NOMO-1 (cell line): ENCODE results near the gene RRAD.
"Not testable (repeated sequence)": the region's sequence is repeated elsewhere in the genome, so short reads cannot be mapped to it uniquely, and the experiment has no call there.

Experiments used
- DNase-seq, 2 experiments: peaks; one replicate each; lab custom pipeline; 2025; ENCODE audit not compliant: unreplicated experiment in 2 of 2; lab: John Stamatoyannopoulos, UW

RRAD gene

GRCh38 chr16:66903544-66904427, 21.5 kb downstream of the RRAD start:
- DNase-seq = no peak

- DNase-seq = no peak
Measured at GRCh38 chr16:66902648-66903543, 22.4 kb downstream of the RRAD start.

- no peak for DNase-seq
Measured at GRCh38 chr16:66901626-66902025, 23.7 kb downstream of the RRAD start.

DNA sequence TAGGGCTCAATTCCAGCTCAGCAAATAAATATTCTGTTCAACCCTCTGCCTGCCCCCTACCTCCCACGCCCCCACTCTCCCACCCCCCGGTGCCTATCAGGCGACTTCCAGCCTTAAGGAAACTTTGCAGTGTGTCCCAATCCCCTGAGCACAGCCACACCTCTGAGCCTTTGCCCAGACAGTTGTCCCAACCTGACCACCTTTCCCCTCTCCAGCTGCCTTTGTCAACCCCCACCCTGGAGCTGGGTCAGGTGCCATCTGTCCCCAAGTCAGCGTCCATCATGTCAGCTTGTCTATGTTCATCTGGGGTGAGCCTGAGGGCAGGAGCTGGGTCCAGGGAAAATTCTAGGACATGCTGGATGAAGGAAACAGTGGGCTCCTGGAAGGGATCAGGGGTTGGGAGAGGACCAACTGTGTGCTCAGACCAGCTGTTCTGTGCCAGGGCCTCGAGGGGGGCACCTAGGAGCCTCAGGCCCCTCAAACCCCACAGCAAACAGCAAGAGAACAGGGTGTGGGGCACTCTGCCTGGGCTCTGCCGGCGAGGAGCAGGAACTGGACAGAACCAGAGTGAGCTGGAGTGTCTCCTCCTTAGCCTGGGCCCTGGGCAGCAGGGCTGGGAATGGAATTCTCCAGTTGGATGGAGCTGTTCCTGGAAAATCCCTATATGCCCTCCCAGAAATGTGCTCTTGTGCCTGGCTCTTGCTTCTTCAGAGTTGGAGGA, 24.5 kb downstream of the RRAD start:
- DNase-seq = no peak

- DNase-seq = no peak
Measured at GRCh38 chr16:66899945-66900710, 25.2 kb downstream of the RRAD start.

DNA sequence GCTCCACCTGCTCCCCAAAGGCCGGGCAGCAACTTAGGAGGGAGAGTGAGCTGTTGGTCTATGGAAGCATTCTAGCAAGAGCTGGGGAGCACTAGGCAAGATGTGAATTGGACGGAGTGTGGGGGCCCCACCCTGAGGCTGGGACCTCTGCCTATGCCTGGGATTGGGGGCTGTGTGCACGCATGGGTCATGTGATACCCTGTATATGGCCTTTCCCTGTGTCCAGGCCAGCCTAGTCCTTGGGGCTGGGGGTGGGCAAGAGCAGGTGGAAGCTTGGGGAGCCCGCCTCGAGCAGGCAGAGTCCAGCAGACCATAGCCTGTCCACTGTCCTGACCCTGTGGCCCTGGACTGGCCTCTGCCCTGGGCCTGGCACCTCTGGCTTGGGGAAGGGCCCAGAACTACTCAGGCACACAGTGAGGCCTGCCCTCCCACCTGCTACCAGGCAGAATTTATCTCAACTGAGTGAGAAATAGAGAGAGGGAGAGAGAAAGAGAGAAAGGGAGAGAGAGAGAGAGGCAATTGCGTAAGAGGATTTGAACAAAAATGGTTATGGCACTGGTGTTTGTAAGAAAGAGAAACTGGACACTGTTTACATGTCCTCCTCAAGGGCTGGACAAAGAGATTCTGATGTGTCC, 25.9 kb downstream of the RRAD start:
- DNase-seq = no peak

DNA sequence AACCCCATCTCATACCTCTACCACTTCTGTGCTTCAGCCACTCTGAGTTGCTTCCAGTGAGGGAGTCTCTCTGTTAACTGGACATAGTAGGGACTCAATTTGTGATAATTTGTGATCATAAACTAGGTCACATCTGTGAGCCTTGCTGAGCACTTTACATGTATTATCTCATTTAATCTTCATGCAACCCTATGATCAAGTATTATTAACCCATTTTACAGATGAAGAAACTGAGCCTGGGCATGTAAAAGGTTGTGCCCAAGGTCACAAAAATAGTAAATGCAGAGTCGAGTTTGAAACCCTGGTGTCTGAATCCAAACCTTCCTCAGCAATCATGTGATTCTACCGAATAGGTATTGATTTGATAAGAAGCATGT, 26.4 kb downstream of the RRAD start:
- DNase-seq = no peak

DNA sequence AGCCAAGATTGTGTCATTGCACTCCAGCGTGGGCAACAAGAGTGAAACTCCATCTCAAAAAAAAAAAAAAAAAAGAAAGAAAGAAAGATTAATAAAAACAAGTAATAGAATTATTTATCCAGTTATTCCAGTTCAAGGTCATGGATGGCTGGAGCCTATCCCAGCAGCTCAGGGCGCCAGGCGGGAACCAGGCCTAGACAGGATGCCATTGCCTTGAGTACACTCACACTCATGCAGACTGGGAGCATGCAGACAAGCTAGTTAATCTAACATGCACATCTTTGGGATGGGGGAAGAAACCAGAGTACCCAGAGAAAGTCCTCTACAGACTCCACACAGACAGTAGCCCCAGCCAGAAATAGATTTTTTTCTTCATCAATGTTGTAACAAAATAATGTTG, 27.1 kb downstream of the RRAD start:
- no peak for DNase-seq

DNA sequence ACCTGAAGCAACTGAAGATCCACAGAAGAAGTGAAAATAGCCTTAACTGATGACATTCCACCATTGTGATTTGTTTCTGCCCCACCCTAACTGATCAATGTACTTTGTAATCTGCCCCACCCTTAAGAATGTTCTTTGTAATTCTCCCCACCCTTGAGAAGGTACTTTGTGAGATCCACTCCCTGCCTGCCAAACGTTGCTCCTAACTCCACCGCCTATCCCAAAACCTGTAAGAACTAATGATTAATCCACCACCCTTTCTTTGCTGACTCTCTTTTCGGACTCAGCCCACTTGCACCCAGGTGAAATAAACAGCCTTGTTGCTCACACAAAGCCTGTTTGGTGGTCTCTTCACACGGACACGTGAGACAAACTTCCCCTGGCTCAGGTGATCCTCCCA, 28.7 kb downstream of the RRAD start:
- DNase-seq = not testable (repeated sequence)

GRCh38 chr16:66895999-66896398, 29.3 kb downstream of the RRAD start:
- no peak for DNase-seq

- no peak for DNase-seq
Measured at GRCh38 chr16:66895689-66895979, 29.7 kb downstream of the RRAD start.

GRCh38 chr16:66894948-66895688, 30.2 kb downstream of the RRAD start:
- peak; percentile 39 to 55 for DNase-seq

DNA sequence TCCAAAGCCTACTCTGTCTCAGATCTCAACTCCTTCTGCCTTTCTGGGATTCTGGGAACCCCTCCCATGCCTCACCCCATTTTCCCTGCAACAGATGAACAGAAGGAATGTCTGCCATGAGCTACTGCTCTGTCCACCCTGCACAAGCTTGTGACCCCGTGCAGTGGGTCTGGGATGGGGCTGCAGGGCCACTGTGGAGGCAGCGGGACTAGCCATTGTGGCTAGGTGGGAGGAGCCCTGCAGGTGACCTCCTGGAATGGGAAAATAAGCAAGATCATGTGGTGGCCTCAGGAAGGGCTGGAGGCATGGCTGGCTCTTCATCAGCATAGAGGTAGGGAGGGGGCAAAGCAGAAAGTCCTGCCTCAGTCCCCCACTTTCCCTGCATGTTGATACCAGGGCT, 31.3 kb downstream of the RRAD start:
- no peak for DNase-seq

DNA sequence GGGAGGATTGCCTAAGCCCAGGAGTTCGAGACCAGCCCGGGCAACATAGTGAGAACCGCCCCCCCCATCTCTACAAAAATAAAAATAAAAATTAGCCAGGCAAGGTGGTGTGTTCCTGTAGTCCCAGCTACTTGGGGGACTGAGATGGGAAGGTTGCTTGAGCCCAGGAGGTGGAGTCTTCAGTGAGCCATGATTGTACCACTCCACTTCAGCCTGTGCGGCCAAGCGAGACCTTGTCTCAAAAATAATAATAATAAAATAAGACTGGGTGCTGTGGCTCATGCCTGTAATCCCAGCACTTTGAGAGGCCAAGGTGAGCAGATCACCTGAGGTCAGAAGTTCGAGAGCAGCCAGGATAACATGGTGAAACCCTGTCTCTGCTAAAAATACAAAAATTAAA, 33.5 kb downstream of the RRAD start:
- no peak for DNase-seq

- no peak for DNase-seq
Measured at GRCh38 chr16:66891360-66891759, 34.0 kb downstream of the RRAD start.

DNA sequence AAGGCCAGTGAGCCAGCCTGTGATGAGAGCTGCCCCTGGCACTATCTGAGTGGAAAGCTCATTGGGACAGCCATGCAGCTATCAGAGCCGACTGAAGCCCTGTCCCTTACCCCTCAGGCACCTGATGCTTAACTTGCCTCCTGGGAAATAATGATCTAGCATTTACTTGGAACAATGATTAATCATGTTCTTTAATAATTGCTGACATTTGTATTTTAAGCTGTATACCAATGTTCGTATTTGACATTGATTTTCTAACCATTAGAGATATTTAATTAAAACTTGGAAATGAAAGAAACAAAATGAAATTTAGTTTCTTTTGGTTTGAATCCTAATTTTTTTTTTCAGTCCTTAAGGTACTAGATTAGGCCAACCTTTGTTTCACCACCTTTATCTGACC, 34.5 kb downstream of the RRAD start:
- no peak for DNase-seq

GRCh38 chr16:66889622-66890021, 35.7 kb downstream of the RRAD start:
- no peak for DNase-seq

DNA sequence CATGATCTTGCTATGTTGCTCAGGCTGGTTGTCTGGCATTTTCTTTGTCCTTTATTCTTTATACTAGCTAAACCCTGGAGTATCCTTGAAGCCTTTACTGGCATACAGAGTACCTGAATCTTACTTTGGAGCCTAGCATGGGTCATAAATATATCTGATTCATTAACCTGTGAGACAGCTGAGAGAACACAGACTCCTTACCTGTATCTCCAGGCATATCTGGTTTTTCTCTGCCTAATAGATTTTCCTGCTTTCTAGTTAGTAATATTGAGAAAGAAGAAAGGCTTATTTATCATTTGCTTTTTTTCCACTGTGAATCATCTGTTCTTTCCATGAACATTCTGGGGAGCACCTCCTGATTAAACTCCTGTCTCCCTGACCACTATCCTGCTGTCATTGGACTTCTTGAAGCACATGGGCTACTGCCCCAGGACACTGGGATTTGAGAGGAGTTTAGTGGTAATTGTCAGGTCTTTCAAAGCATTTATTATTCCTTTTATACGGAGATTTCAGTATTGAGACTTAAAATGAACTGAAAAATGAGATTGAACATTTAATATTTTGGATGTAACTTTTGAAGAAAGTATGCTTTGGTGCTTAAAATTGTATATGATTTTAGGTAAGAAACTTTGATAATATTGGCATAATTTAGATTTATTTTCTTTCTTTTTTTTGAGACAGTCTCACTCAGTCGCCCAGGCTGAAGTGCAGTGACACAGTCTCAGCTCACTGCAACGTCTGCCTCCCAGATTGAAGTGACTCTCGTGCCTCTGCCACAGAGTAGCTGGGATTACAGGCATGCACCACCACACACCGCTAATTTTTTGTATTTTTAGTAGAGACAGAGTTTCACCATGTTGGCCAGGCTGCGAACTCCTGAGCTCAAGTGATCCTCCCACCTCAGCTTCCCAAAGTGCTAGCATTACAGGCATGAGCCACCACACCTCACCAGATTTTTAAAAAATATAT, 36.4 kb downstream of the RRAD start:
- DNase-seq = no peak
